ENCODE data around the gene CDX1. TPM values are rescaled to one million over a fixed set of nuclear protein-coding genes. Genes with fewer than 3 reads are reported as not detected.

Gene CDX1
- total RNA-seq, 1 experiment from 2014 or later = 0.22 TPM

- no peak overlapping the region for H2BK12ac ChIP-seq (ENCODE audit: insufficient read length, low read depth, low read length)
- H3K27me3 ChIP-seq (ENCODE audit: insufficient read depth, low read length) = peaks cover 63% of the 10 kb centered on the region
- no peak overlapping the region for H2BK120ac ChIP-seq (ENCODE audit: low read depth, low read length, poor library complexity, severe bottlenecking)
- H3K14ac ChIP-seq (ENCODE audit: insufficient read depth, low read length) = no peak overlapping the region
- H3K4me2 ChIP-seq (ENCODE audit: insufficient read depth, insufficient read length, low read length) = no peak overlapping the region
- H3K79me1 ChIP-seq (ENCODE audit: insufficient read depth, low read depth, low read length, poor library complexity, severe bottlenecking) = no peaks in the 10 kb centered on the region
- H4K20me1 ChIP-seq (ENCODE audit: control insufficient read depth, insufficient read depth, insufficient read length) = no peaks in the 10 kb centered on the region
- H4K5ac ChIP-seq (ENCODE audit: insufficient read length, low read depth, low read length) = no peak overlapping the region
- H3K4me1 ChIP-seq (ENCODE audit: insufficient read depth, low read length) = no peaks in the 10 kb centered on the region
- Mint-ChIP-seq H3K4me1 (peaks cover 13 to 24% of the 10 kb centered on the region in 2 experiments), H3K27ac (no peak overlapping the region), H3K27me3 (ENCODE audit: low read depth) (peaks cover 99% of the 10 kb centered on the region), H3K36me3 (ENCODE audit: insufficient read depth in 1 of 3, low read depth in 3 of 3) (no peaks in the 10 kb centered on the region), H3K4me3 (no peak overlapping the region), H3K9me3 (peaks cover 3 to 6% of the 10 kb centered on the region in 2 experiments; a peak in 2 of 5 replicates)
- H3K9ac ChIP-seq (ENCODE audit: extremely low read depth, insufficient read length, low read length) = no peak overlapping the region
- H2BK15ac ChIP-seq (ENCODE audit: low read depth, low read length) = no peak overlapping the region
- no peak overlapping the region for H4K91ac ChIP-seq (ENCODE audit: insufficient read length, low read depth, low read length)
- H4K8ac ChIP-seq (replicated peaks; ENCODE audit: insufficient read length, low read depth, low read length) = no peak overlapping the region
- H3K18ac ChIP-seq (ENCODE audit: insufficient read length, low read depth, low read length) = no peak overlapping the region
- TF ChIP-seq, protein P1, sequence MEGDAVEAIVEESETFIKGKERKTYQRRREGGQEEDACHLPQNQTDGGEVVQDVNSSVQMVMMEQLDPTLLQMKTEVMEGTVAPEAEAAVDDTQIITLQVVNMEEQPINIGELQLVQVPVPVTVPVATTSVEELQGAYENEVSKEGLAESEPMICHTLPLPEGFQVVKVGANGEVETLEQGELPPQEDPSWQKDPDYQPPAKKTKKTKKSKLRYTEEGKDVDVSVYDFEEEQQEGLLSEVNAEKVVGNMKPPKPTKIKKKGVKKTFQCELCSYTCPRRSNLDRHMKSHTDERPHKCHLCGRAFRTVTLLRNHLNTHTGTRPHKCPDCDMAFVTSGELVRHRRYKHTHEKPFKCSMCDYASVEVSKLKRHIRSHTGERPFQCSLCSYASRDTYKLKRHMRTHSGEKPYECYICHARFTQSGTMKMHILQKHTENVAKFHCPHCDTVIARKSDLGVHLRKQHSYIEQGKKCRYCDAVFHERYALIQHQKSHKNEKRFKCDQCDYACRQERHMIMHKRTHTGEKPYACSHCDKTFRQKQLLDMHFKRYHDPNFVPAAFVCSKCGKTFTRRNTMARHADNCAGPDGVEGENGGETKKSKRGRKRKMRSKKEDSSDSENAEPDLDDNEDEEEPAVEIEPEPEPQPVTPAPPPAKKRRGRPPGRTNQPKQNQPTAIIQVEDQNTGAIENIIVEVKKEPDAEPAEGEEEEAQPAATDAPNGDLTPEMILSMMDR (conservative IDR thresholded peaks at IDR 0.05) = no peak
- no peaks in the 10 kb centered on the region for H3K79me2 ChIP-seq (ENCODE audit: insufficient read depth, low read length)
- H3T11ph ChIP-seq (ENCODE audit: low read length) = no peak overlapping the region
- H2BK20ac ChIP-seq (ENCODE audit: low read depth, low read length, poor library complexity, severe bottlenecking) = no peak overlapping the region
- H3K9me3 ChIP-seq (ENCODE audit: control insufficient read depth, low read depth, low read length) = no peaks in the 10 kb centered on the region
- DNase-seq = no peak
- no CpG with 5 or more reads among the region's 3 CpGs for WGBS (ENCODE audit: extremely low coverage, insufficient read length, low lambda C conversion rate)
- no peak overlapping the region for H3K27ac ChIP-seq (ENCODE audit: insufficient read length, low read depth, low read length)
- H3K23me2 ChIP-seq (ENCODE audit: insufficient read length, low read depth, low read length, poor library complexity, severe bottlenecking) = no peaks in the 10 kb centered on the region
- no peak overlapping the region for H3K4ac ChIP-seq (ENCODE audit: low read depth, low read length)
- H3K56ac ChIP-seq (ENCODE audit: insufficient read length, low read depth, low read length) = no peak overlapping the region
- H2BK5ac ChIP-seq (ENCODE audit: insufficient read length, low read length) = no peak overlapping the region
- no peak overlapping the region for H3K23ac ChIP-seq (ENCODE audit: insufficient read length, low read depth, low read length)
- H2AK5ac ChIP-seq (ENCODE audit: insufficient read length, low read length) = no peak overlapping the region
- H2AFZ ChIP-seq (ENCODE audit: low read length) = no peak overlapping the region
Measured at GRCh38 chr5:150168864-150169263, 2.3 kb downstream of the CDX1 start.

All from H9 (cell line).